ENCODE results near the gene CEPT1. TPM values are rescaled to one million over a fixed set of nuclear protein-coding genes. Genes with fewer than 3 reads are reported as not detected.

CEPT1 gene
- total and polyA plus RNA-seq, 2 experiments from 2014 or later, result 28.7 to 35.8 TPM

GRCh38 chr1:111204983-111205713, 65.1 kb downstream of the CEPT1 start:
- Histone ChIP-seq H4K20me1 (ENCODE audit: insufficient read depth) (no peaks in the 10 kb centered on the region), H3K27ac (no peak overlapping the region), H3K4me2 (ENCODE audit: unreplicated experiment) (no peak overlapping the region), H3K9ac (no peak overlapping the region), H3K4me1 (ENCODE audit: insufficient read depth) (0 out of 2 replicates have a peak, but pooled peaks cover 3% of the 10 kb centered on the region), H3F3A (ENCODE audit: insufficient read depth) (peaks cover 7% of the 10 kb centered on the region), H3K9me3 (ENCODE audit: low read depth) (no peaks in the 10 kb centered on the region), H3K9me2 (ENCODE audit: insufficient read depth) (no peaks in the 10 kb centered on the region), H3K27me3 (replicated peaks; ENCODE audit: insufficient read depth) (no peaks in the 10 kb centered on the region; the same call in 1 of the 2 replicates), H3K36me3 (ENCODE audit: low read depth) (no peaks in the 10 kb centered on the region), H2AFZ (no peak overlapping the region), H3K79me2 (ENCODE audit: insufficient read depth) (no peaks in the 10 kb centered on the region), H3K4me3 (no peak overlapping the region)
- no peak for DNase-seq
- TF ChIP-seq EZH2phosphoT487 (IDR thresholded peaks at IDR 0.05; ENCODE audit: insufficient read depth, low read depth) (no peak), EZH2 (IDR thresholded peaks at IDR 0.05; ENCODE audit: insufficient read depth, poor library complexity, severe bottlenecking) (no peak)
- 73 to 74% methylated on average over 9 of the region's 9 CpGs for WGBS, 2 experiments (ENCODE audit: low coverage in 1 of 2, low lambda C conversion rate in 2 of 2, missing lambda C conversion rate in 2 of 2)
- in situ Hi-C loops (cut with MboI), result loop anchor here (25.0 kb wide), 1 partner anchor 557 kb away; the partner anchor contains the start of gene DDX20

GRCh38 chr1:111205714-111206050, 65.7 kb downstream of the CEPT1 start:
- H3F3A ChIP-seq (ENCODE audit: insufficient read depth), result peaks cover 7% of the 10 kb centered on the region
- no peaks in the 10 kb centered on the region for H3K9me2 ChIP-seq (ENCODE audit: insufficient read depth)
- TF ChIP-seq EZH2 (IDR thresholded peaks at IDR 0.05; ENCODE audit: insufficient read depth, poor library complexity, severe bottlenecking), result no peak
- no peak for TF ChIP-seq EZH2phosphoT487 (IDR thresholded peaks at IDR 0.05; ENCODE audit: insufficient read depth, low read depth)
- H3K4me3 ChIP-seq, result no peak overlapping the region
- 30 to 34% methylated on average over 2 of the region's 2 CpGs for WGBS, 2 experiments (ENCODE audit: low coverage in 1 of 2, low lambda C conversion rate in 2 of 2, missing lambda C conversion rate in 2 of 2)
- H3K4me1 ChIP-seq (ENCODE audit: insufficient read depth), result 0 out of 2 replicates have a peak, but pooled peaks cover 3% of the 10 kb centered on the region
- no peaks in the 10 kb centered on the region for H3K79me2 ChIP-seq (ENCODE audit: insufficient read depth)
- H3K4me2 ChIP-seq (ENCODE audit: unreplicated experiment), result no peak overlapping the region
- H3K9ac ChIP-seq, result no peak overlapping the region
- H3K9me3 ChIP-seq (ENCODE audit: low read depth), result no peaks in the 10 kb centered on the region
- DNase-seq, result peak; percentile 29
- no peaks in the 10 kb centered on the region; the same call in 1 of the 2 replicates for H3K27me3 ChIP-seq (replicated peaks; ENCODE audit: insufficient read depth)
- H3K27ac ChIP-seq, result no peak overlapping the region
- in situ Hi-C loops (cut with MboI), result loop anchor here (25.0 kb wide), 1 partner anchor 557 kb away; the partner anchor contains the start of gene DDX20
- no peaks in the 10 kb centered on the region for H3K36me3 ChIP-seq (ENCODE audit: low read depth)
- no peak overlapping the region for H2AFZ ChIP-seq
- no peaks in the 10 kb centered on the region for H4K20me1 ChIP-seq (ENCODE audit: insufficient read depth)

GRCh38 chr1:111208921-111209320, 68.9 kb downstream of the CEPT1 start:
- H3K9me2 ChIP-seq (ENCODE audit: insufficient read depth), result no peaks in the 10 kb centered on the region
- no peak overlapping the region for H3K27ac ChIP-seq
- no peaks in the 10 kb centered on the region for H3K36me3 ChIP-seq (ENCODE audit: low read depth)
- 14 to 38% methylated on average over 1 of the region's 1 CpG for WGBS, 2 experiments (ENCODE audit: low coverage in 1 of 2, low lambda C conversion rate in 2 of 2, missing lambda C conversion rate in 2 of 2)
- no peak for TF ChIP-seq EZH2 (IDR thresholded peaks at IDR 0.05; ENCODE audit: insufficient read depth, poor library complexity, severe bottlenecking)
- no peak overlapping the region for H3K9ac ChIP-seq
- peaks cover 7% of the 10 kb centered on the region for H3F3A ChIP-seq (ENCODE audit: insufficient read depth)
- no peaks in the 10 kb centered on the region for H3K9me3 ChIP-seq (ENCODE audit: low read depth)
- no peak for DNase-seq
- no peak overlapping the region for H2AFZ ChIP-seq
- H3K4me1 ChIP-seq (ENCODE audit: insufficient read depth), result no peaks in the 10 kb centered on the region
- H3K27me3 ChIP-seq (replicated peaks; ENCODE audit: insufficient read depth), result no peaks in the 10 kb centered on the region; the same call in 1 of the 2 replicates
- H3K79me2 ChIP-seq (ENCODE audit: insufficient read depth), result no peaks in the 10 kb centered on the region
- in situ Hi-C loops (cut with MboI), result loop anchor here (25.0 kb wide), 1 partner anchor 553 kb away; the partner anchor contains the start of gene DDX20
- no peak overlapping the region for H3K4me3 ChIP-seq
- no peak overlapping the region for H3K4me2 ChIP-seq (ENCODE audit: unreplicated experiment)
- H4K20me1 ChIP-seq (ENCODE audit: insufficient read depth), result no peaks in the 10 kb centered on the region

DNA sequence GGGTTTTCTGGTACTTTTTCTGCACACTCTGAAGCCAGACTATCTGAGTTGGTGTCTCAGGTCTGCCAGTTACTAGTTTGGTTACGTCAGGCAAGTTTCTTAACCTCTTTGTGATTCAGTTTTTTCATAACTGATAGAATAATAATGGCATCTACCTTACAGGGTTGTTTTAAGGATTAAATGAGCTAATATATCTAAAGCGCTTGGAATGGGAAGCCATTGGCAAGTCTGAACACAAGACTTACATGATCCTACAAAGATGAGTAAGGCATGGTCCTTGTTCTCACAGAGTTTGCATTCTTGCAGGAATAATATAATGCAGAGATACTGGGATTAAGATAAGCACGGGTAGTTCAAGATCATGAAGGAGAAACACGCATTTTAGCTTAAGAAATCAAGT, 69.6 kb downstream of the CEPT1 start:
- H3K4me3 ChIP-seq, result no peak overlapping the region
- H3K79me2 ChIP-seq (ENCODE audit: insufficient read depth), result no peaks in the 10 kb centered on the region
- H3K27me3 ChIP-seq (replicated peaks; ENCODE audit: insufficient read depth), result no peaks in the 10 kb centered on the region; the same call in 1 of the 2 replicates
- no peaks in the 10 kb centered on the region for H3K9me2 ChIP-seq (ENCODE audit: insufficient read depth)
- H3K4me2 ChIP-seq (ENCODE audit: unreplicated experiment), result no peak overlapping the region
- no peaks in the 10 kb centered on the region for H3K36me3 ChIP-seq (ENCODE audit: low read depth)
- in situ Hi-C loops (cut with MboI), result loop anchor here (25.0 kb wide), 1 partner anchor 553 kb away; the partner anchor contains the start of gene DDX20
- no peaks in the 10 kb centered on the region for H3K9me3 ChIP-seq (ENCODE audit: low read depth)
- no peak overlapping the region for H3K27ac ChIP-seq
- H3K9ac ChIP-seq, result no peak overlapping the region
- H4K20me1 ChIP-seq (ENCODE audit: insufficient read depth), result no peaks in the 10 kb centered on the region
- H3K4me1 ChIP-seq (ENCODE audit: insufficient read depth), result no peaks in the 10 kb centered on the region
- TF ChIP-seq EZH2 (IDR thresholded peaks at IDR 0.05; ENCODE audit: insufficient read depth, poor library complexity, severe bottlenecking), result no peak
- TF ChIP-seq EZH2phosphoT487 (IDR thresholded peaks at IDR 0.05; ENCODE audit: insufficient read depth, low read depth), result no peak
- H2AFZ ChIP-seq, result no peak overlapping the region
- H3F3A ChIP-seq (ENCODE audit: insufficient read depth), result peaks cover 7% of the 10 kb centered on the region
- no peak for DNase-seq
- 59 to 65% methylated on average over 4 of the region's 4 CpGs for WGBS, 2 experiments (ENCODE audit: low coverage in 1 of 2, low lambda C conversion rate in 2 of 2, missing lambda C conversion rate in 2 of 2)

All from GM23248 (cell line).